AG10803 (cell line): ENCODE measurements around the gene CAMK1.

ENCODE experiments used
- DNase-seq: peaks from one replicate; pipeline ENCODE4 v3.0.0; 2010; ENCODE audit warnings: low read depth
- H3K4me3 ChIP-seq: 2 replicates; pipeline ENCODE4 v1.5.1; 2011; ENCODE audit warnings: mild to moderate bottlenecking, low read length, control low read depth
- CTCF ChIP-seq: conservative IDR thresholded peaks from 2 replicates; pipeline ENCODE4 v1.5.1; 2011; ENCODE audit warnings: mild to moderate bottlenecking, low read length, control low read depth, inconsistent platforms

Gene CAMK1

GRCh38 chr3:9762871-9763270 lies 6.9 kb downstream of the CAMK1 start:
- DNase-seq: no peak
- no peak overlapping the region for H3K4me3 ChIP-seq
- TF ChIP-seq CTCF: no peak

- no peak overlapping the region for H3K4me3 ChIP-seq
- DNase-seq: no peak
- no peak for TF ChIP-seq CTCF
Observed at GRCh38 chr3:9761919-9762318, 7.8 kb downstream of the CAMK1 start.

GRCh38 chr3:9760779-9761505 lies 8.8 kb downstream of the CAMK1 start:
- H3K4me3 ChIP-seq: no peak overlapping the region
- no peak for TF ChIP-seq CTCF
- no peak for DNase-seq

- DNase-seq: no peak
- H3K4me3 ChIP-seq: no peak overlapping the region
- TF ChIP-seq CTCF: no peak
Observed at GRCh38 chr3:9757427-9757826, 12.3 kb downstream of the CAMK1 start.

GRCh38 chr3:9754678-9755077 lies 15.1 kb downstream of the CAMK1 start:
- no peak overlapping the region for H3K4me3 ChIP-seq
- no peak for DNase-seq
- no peak for TF ChIP-seq CTCF

GRCh38 chr3:9750556-9751411 lies 19.0 kb downstream of the CAMK1 start:
- peak; percentile 33 for DNase-seq
- no peak for TF ChIP-seq CTCF
- peak overlapping the region; percentile 93 for H3K4me3 ChIP-seq
